ENCODE data around the gene GUCY1B1.
A peak's percentile ranks its signal among the peaks of the same experiment; 100 is the strongest.

The GUCY1B1 gene

GRCh38 chr4:155758481-155759371, at the start of gene GUCY1B1:
GUCY1B1 (plus strand) TSS chr4:155759021; CDS start chr4:155759141, 120 bp downstream.
- peak; percentile 45 to 66 (median 50) for DNase-seq (ENCODE audit: low read depth in 2 of 3, low spot score in 1 of 3)

- no peak for DNase-seq (ENCODE audit: low read depth in 2 of 3, low spot score in 1 of 3)
Measured at GRCh38 chr4:155709918-155710317, 48.9 kb upstream of the GUCY1B1 start.

- no peak for DNase-seq (ENCODE audit: low read depth in 2 of 3, low spot score in 1 of 3)
Measured at GRCh38 chr4:155711556-155711955, 47.3 kb upstream of the GUCY1B1 start.

- no peak for DNase-seq (ENCODE audit: low read depth in 2 of 3, low spot score in 1 of 3)
Measured at GRCh38 chr4:155712846-155713245, 46.0 kb upstream of the GUCY1B1 start.

- DNase-seq (ENCODE audit: low read depth in 2 of 3, low spot score in 1 of 3), result no peak
Measured at GRCh38 chr4:155713911-155714310, 44.9 kb upstream of the GUCY1B1 start.

- DNase-seq (ENCODE audit: low read depth in 2 of 3, low spot score in 1 of 3), result no peak
Measured at GRCh38 chr4:155722336-155722735, 36.5 kb upstream of the GUCY1B1 start.

GRCh38 chr4:155722816-155723499, 35.9 kb upstream of the GUCY1B1 start:
- no peak for DNase-seq (ENCODE audit: low read depth in 2 of 3, low spot score in 1 of 3)

GRCh38 chr4:155724731-155725130, 34.1 kb upstream of the GUCY1B1 start:
- no peak for DNase-seq (ENCODE audit: low read depth in 2 of 3, low spot score in 1 of 3)

- DNase-seq (ENCODE audit: low read depth in 2 of 3, low spot score in 1 of 3), result no peak
Measured at GRCh38 chr4:155734065-155734464, 24.8 kb upstream of the GUCY1B1 start.

GRCh38 chr4:155734951-155735350, 23.9 kb upstream of the GUCY1B1 start:
- no peak for DNase-seq (ENCODE audit: low read depth in 2 of 3, low spot score in 1 of 3)

GRCh38 chr4:155735496-155735895, 23.3 kb upstream of the GUCY1B1 start:
- no peak for DNase-seq (ENCODE audit: low read depth in 2 of 3, low spot score in 1 of 3)

GRCh38 chr4:155738548-155738947, 20.3 kb upstream of the GUCY1B1 start:
- DNase-seq (ENCODE audit: low read depth in 2 of 3, low spot score in 1 of 3), result no peak

- no peak for DNase-seq (ENCODE audit: low read depth in 2 of 3, low spot score in 1 of 3)
Measured at GRCh38 chr4:155741546-155741945, 17.3 kb upstream of the GUCY1B1 start.

- DNase-seq (ENCODE audit: low read depth in 2 of 3, low spot score in 1 of 3), result no peak
Measured at GRCh38 chr4:155742310-155743015, 16.4 kb upstream of the GUCY1B1 start.

GRCh38 chr4:155745984-155746383, 12.8 kb upstream of the GUCY1B1 start:
- no peak for DNase-seq (ENCODE audit: low read depth in 2 of 3, low spot score in 1 of 3)

- DNase-seq (ENCODE audit: low read depth in 2 of 3, low spot score in 1 of 3), result no peak
Measured at GRCh38 chr4:155748039-155748438, 10.8 kb upstream of the GUCY1B1 start.

- DNase-seq (ENCODE audit: low read depth in 2 of 3, low spot score in 1 of 3), result no peak
Measured at GRCh38 chr4:155749041-155749440, 9.8 kb upstream of the GUCY1B1 start.

GRCh38 chr4:155751569-155751968, 7.3 kb upstream of the GUCY1B1 start:
- no peak for DNase-seq (ENCODE audit: low read depth in 2 of 3, low spot score in 1 of 3)

- DNase-seq (ENCODE audit: low read depth in 2 of 3, low spot score in 1 of 3), result no peak
Measured at GRCh38 chr4:155757745-155758265, 1.0 kb upstream of the GUCY1B1 start.

- no peak for DNase-seq (ENCODE audit: low read depth in 2 of 3, low spot score in 1 of 3)
Measured at GRCh38 chr4:155759372-155760252, 791 bp downstream of the GUCY1B1 start.

Measured in stimulated activated CD4-positive, alpha-beta T cell treated with anti-CD3 and anti-CD28 coated beads, Interleukin-12 subunit alpha, Interleukin-12 subunit beta, amount 100 ng/mL, for 48 hours (primary cell).